ENCODE data around the gene NDUFV2.
"Not testable (repeated sequence)": the region's sequence is repeated elsewhere in the genome, so short reads cannot be mapped to it uniquely, and the experiment has no call there.

The NDUFV2 gene

GRCh38 chr18:9162663-9163062, 60.2 kb downstream of the NDUFV2 start:
- not testable (repeated sequence) for DNase-seq

GRCh38 chr18:9164149-9164548, 61.6 kb downstream of the NDUFV2 start:
- not testable (repeated sequence) for DNase-seq

- DNase-seq, result not testable (repeated sequence)
Observed at GRCh38 chr18:9165883-9166282, 63.4 kb downstream of the NDUFV2 start.

DNA sequence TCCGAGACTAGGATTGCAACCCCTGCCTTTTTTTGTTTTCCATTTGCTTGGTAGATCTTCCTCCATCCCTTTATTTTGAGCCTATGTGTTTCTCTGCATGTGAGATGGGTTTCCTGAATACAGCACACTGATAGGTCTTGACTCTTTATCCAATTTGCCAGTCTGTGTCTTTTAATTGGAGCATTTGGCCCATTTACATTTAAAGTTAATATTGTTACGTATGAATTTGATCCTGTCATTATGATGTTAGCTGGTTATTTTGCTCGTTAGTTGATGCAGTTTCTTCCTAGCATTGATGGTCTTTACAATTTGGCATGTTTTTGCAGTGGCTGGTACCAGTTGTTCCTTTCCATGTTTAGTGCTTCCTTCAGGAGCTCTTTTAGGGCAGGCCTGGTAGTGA, 67.0 kb downstream of the NDUFV2 start:
- not testable (repeated sequence) for DNase-seq

DNA sequence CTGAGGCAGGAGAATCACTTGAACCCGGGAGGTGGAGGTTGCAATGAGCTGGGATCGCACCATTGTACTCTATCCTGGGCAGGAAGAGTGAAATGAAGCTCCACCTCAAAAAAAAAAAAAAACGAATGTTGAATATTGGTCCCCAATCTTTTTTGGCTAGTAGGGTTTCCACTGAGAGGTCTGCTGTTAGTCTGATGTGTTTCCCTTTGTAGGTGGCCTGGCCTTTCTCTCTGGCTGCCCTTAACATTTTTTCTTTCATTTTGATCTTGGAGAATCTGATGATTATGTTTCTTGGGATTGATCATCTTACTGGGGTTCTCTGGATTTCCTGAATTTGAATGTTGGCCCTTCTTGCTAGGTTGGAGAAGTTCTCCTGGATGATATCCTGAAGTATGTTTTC, 69.4 kb downstream of the NDUFV2 start:
- DNase-seq, result not testable (repeated sequence)

DNA sequence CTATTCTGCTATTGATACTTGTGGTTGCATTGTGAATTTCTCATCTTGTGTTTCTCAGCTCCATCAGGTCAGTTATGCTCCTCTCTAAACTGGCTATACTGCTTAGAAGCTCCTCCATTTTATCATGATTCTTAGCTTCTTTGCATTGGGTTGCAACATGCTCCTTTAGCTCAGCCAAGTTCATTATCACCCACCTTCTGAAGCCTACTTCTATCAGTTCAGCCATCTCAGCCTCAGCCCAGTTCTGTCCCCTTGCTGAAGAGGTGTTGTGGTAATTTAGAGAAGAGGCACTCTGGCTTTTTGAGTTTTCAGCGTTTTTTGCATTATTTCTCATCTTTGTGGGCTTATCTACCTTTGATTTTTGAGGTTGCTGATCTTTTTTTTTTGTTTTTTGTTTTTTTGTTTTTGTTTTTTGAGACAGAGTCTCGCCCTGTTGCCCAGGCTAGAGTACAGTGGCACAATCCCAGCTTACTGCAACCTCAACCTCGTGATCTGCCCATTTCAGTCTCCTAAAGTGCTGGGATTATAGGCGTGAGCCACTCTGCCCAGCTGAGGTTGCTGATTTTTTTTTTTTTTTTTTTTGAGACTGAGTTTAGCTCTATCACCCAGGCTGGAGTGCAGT, 70.1 kb downstream of the NDUFV2 start:
- no peak for DNase-seq

GRCh38 chr18:9173770-9174233, 71.3 kb downstream of the NDUFV2 start:
- no peak for DNase-seq

- DNase-seq, result no peak
Observed at GRCh38 chr18:9174302-9174701, 71.8 kb downstream of the NDUFV2 start.

GRCh38 chr18:9175115-9175514, 72.6 kb downstream of the NDUFV2 start:
- no peak for DNase-seq

DNA sequence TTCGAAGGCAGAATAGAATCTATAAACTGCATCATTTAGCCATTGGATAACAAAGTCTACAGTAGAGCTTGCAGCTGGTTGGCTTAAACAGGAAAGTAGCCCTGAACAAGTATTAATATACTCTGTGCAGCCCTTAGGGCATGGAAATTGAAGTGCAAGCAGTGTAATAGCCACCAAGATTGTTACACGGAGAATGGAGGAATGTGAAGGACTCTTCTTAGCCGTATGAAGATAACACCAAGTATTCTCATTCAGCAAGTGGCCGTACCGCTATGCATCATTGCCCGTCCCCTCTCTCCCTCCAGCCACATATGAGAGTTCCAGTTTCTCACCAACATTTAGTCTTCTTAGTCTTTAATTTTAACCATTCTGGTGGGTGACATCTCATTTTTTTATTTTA, 74.5 kb downstream of the NDUFV2 start:
- DNase-seq, result no peak

DNA sequence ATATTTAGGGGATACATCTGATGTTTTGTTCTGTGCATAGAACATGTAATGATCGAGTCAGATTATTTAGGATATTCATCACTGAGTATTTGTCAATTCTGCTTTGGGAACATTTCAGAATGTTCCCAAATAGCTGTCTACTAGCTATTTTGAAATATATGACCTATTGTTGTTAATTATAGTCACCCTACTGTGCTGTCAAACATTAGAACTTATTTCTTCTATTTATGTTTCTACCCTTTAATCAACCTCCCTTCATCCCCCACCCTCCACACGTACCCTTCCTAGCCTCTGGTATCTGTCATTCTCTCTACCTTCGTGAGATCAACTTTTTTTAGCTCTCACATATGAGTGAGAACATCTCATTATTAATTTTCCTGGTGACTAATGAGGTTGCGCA, 75.0 kb downstream of the NDUFV2 start:
- DNase-seq, result no peak

DNA sequence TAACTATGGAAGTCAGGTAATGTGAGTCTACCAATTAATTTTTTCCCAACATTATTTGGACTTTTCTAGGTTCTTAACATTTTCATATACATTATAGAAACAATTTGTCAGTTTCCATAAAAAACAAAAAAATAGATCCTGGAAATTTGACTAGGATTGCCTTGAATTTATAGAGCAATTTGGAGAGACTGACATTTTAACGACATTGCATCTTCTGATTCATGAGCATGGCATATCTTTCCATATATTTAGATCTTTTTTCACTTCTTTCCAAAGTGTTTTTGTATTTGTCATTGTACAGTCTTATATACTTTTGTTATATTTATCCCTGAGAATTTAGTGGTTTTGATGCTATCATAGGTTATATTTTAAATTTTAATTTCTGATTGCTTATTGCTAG, 76.1 kb downstream of the NDUFV2 start:
- no peak for DNase-seq

DNA sequence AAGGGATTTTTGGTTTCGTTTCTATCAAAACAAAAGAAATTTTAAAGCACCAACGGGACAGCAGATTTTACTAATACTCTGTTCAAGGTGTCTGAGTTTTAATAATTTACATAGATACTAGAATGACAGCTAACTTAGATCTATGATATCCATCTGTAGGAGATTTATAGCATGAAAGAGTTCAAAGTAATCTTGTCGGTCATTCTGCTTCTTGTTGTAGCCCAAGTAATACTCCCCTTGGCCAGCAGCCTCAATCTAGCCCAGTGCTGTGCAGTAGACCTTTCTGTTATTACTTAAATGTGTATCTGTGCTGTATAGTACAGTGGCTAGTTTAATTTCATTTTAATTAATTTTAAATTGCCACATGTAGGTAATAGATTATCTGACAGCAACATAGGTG, 78.8 kb downstream of the NDUFV2 start:
- no peak for DNase-seq

DNA sequence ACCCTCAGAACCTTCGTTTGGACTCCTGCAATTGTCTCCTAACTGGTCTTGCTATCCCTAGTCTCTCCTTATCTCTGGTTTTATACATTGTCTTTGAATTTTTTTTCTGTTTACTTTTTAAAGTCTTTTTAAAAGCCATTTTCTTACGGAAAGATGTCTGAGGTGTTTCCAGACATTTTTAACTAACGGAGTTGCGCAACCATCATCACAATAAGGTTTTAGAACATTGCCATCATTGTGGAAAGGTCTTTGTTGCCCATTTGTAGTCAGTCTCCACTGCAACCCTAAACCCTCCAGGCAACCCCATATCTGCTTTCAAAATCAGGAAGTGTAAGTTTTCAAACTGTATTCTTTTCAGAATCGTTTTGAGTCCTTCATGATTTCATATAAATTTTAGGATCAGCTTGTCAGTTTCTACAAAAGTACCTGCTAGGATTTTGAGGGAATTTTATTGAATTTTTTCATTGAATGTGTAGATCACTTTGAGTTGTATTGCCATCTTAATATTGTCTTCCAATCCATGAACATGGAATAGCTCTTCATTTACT, 80.4 kb downstream of the NDUFV2 start:
- DNase-seq, result no peak

Measured in NCI-H1105 treated with DMSO at 0.1 percent for 48 hours (cell line).